H9 (cell line): ENCODE results near the gene ZP1. TPM values are rescaled to one million over a fixed set of nuclear protein-coding genes. Genes with fewer than 3 reads are reported as not detected.

ENCODE experiments used
- DNase-seq: peaks from one replicate; pipeline ENCODE4 v3.0.0-alpha.2; 2017
- H2AFZ ChIP-seq: one replicate; pipeline ENCODE4 v1.6.1; 2013; ENCODE audit warnings: mild to moderate bottlenecking, low read length, control low read depth, moderate library complexity
- H2AK5ac ChIP-seq: 2 replicates; pipeline ENCODE4 v1.6.1; 2013; ENCODE audit warnings: low read length, control low read depth, mixed read lengths; ENCODE audit not compliant: insufficient read length
- H2BK120ac ChIP-seq: one replicate; pipeline ENCODE4 v1.6.1; 2013; ENCODE audit warnings: low read depth, mild to moderate bottlenecking, low read length, control low read depth, inconsistent platforms; ENCODE audit not compliant: poor library complexity, severe bottlenecking
- H2BK12ac ChIP-seq: 2 replicates; pipeline ENCODE4 v1.6.1; 2013; ENCODE audit warnings: low read length, control low read depth, mixed read lengths, low read depth; ENCODE audit not compliant: insufficient read length
- H2BK15ac ChIP-seq: 2 replicates; pipeline ENCODE4 v1.6.1; 2013; ENCODE audit warnings: low read depth, low read length, control low read depth
- H2BK20ac ChIP-seq: one replicate; pipeline ENCODE4 v1.6.1; 2013; ENCODE audit warnings: low read depth, mild to moderate bottlenecking, low read length, control low read depth, inconsistent platforms; ENCODE audit not compliant: poor library complexity, severe bottlenecking
- H2BK5ac ChIP-seq: 2 replicates; pipeline ENCODE4 v1.6.1; 2013; ENCODE audit warnings: low read length, control low read depth, mixed read lengths; ENCODE audit not compliant: insufficient read length
- H3K14ac ChIP-seq: 2 replicates; pipeline ENCODE4 v1.6.1; 2013; ENCODE audit warnings: low read length, control low read depth; ENCODE audit not compliant: insufficient read depth
- H3K18ac ChIP-seq: 2 replicates; pipeline ENCODE4 v1.6.1; 2013; ENCODE audit warnings: low read depth, mild to moderate bottlenecking, mixed read lengths, low read length, control low read depth; ENCODE audit not compliant: insufficient read length
- H3K23ac ChIP-seq: 2 replicates; pipeline ENCODE4 v1.6.1; 2013; ENCODE audit warnings: low read length, control low read depth, mixed read lengths, low read depth; ENCODE audit not compliant: insufficient read length
- H3K23me2 ChIP-seq: 2 replicates; pipeline ENCODE4 v1.6.1; 2013; ENCODE audit warnings: low read depth, mild to moderate bottlenecking, mixed read lengths, low read length, control low read depth; ENCODE audit not compliant: insufficient read length, poor library complexity, severe bottlenecking
- H3K27ac ChIP-seq: 2 replicates; pipeline ENCODE4 v1.5.1; 2013; ENCODE audit warnings: low read length, control low read depth, mixed read lengths, low read depth; ENCODE audit not compliant: insufficient read length
- H3K27me3 ChIP-seq: 2 replicates; pipeline ENCODE4 v1.6.1; 2013; ENCODE audit warnings: low read length, control low read depth, inconsistent platforms; ENCODE audit not compliant: insufficient read depth
- H3K4ac ChIP-seq: 2 replicates; pipeline ENCODE4 v1.6.1; 2013; ENCODE audit warnings: low read depth, mild to moderate bottlenecking, control low read depth, inconsistent platforms, low read length, moderate library complexity
- H3K4me1 ChIP-seq: 2 replicates; pipeline ENCODE4 v1.6.1; 2013; ENCODE audit warnings: low read length, control low read depth, inconsistent platforms; ENCODE audit not compliant: insufficient read depth
- H3K4me2 ChIP-seq: 2 replicates; pipeline ENCODE4 v1.6.1; 2013; ENCODE audit warnings: low read length, control low read depth, mixed read lengths; ENCODE audit not compliant: insufficient read length, insufficient read depth
- H3K56ac ChIP-seq: 2 replicates; pipeline ENCODE4 v1.6.1; 2013; ENCODE audit warnings: low read depth, mild to moderate bottlenecking, mixed read lengths, low read length, control low read depth; ENCODE audit not compliant: insufficient read length
- H3K79me1 ChIP-seq: 2 replicates; pipeline ENCODE4 v1.6.1; 2013; ENCODE audit warnings: low read depth, mild to moderate bottlenecking, moderate library complexity, low read length, control low read depth, inconsistent platforms; ENCODE audit not compliant: insufficient read depth, poor library complexity, severe bottlenecking
- H3K79me2 ChIP-seq: 2 replicates; pipeline ENCODE4 v1.6.1; 2013; ENCODE audit warnings: low read length, control low read depth, inconsistent platforms; ENCODE audit not compliant: insufficient read depth
- H3K9ac ChIP-seq: 2 replicates; pipeline ENCODE4 v1.6.1; 2013; ENCODE audit warnings: low read length, control low read depth, mixed read lengths; ENCODE audit not compliant: insufficient read length; ENCODE audit errors: extremely low read depth
- H3K9me3 ChIP-seq: one replicate; pipeline ENCODE4 v1.6.1; 2013; ENCODE audit warnings: low read depth, low read length, inconsistent platforms; ENCODE audit not compliant: control insufficient read depth
- H3T11ph ChIP-seq: one replicate; pipeline ENCODE4 v1.6.1; 2013; ENCODE audit warnings: mild to moderate bottlenecking, low read length, control low read depth, inconsistent platforms
- H4K20me1 ChIP-seq: one replicate; pipeline ENCODE4 v1.6.1; 2013; ENCODE audit not compliant: control insufficient read depth, insufficient read length, insufficient read depth
- H4K5ac ChIP-seq: 2 replicates; pipeline ENCODE4 v1.6.1; 2013; ENCODE audit warnings: low read depth, mild to moderate bottlenecking, mixed read lengths, low read length, control low read depth; ENCODE audit not compliant: insufficient read length
- H4K8ac ChIP-seq: replicated peaks from 2 replicates; pipeline ENCODE4 v1.6.1; 2013; ENCODE audit warnings: low read length, control low read depth, mixed read lengths, low read depth; ENCODE audit not compliant: insufficient read length
- H4K91ac ChIP-seq: 2 replicates; pipeline ENCODE4 v1.6.1; 2013; ENCODE audit warnings: low read depth, mild to moderate bottlenecking, moderate library complexity, mixed read lengths, low read length, control low read depth; ENCODE audit not compliant: insufficient read length
- H3K27ac Mint-ChIP-seq, 3 experiments: 2 replicates in 2 of 3; 3 replicates in 1 of 3; pipeline ENCODE4 v1.8.0; 2020 to 2021; ENCODE audit warnings: mixed read lengths in 3 of 3, mild to moderate bottlenecking in 1 of 3, moderate library complexity in 1 of 3
- H3K27me3 Mint-ChIP-seq: 2 replicates; pipeline ENCODE4 v1.8.0; 2021; ENCODE audit warnings: low read depth, mild to moderate bottlenecking, moderate library complexity, mixed read lengths
- H3K36me3 Mint-ChIP-seq, 3 experiments: 2 replicates in 2 of 3; 3 replicates in 1 of 3; pipeline ENCODE4 v1.8.0; 2020 to 2021; ENCODE audit warnings: low read depth in 3 of 3, mixed read lengths in 3 of 3; ENCODE audit not compliant: insufficient read depth in 1 of 3
- H3K4me1 Mint-ChIP-seq, 2 experiments: 2 replicates each; pipeline ENCODE4 v1.8.0; 2020; ENCODE audit warnings: mixed read lengths in 2 of 2
- H3K4me3 Mint-ChIP-seq, 2 experiments: 2 replicates in 1 of 2; 3 replicates in 1 of 2; pipeline ENCODE4 v1.8.0; 2020 to 2021; ENCODE audit warnings: mild to moderate bottlenecking in 2 of 2, mixed read lengths in 2 of 2, moderate library complexity in 1 of 2
- H3K9me3 Mint-ChIP-seq, 2 experiments: 2 replicates in 1 of 2; 3 replicates in 1 of 2; pipeline ENCODE4 v1.8.0; 2020; ENCODE audit warnings: mild to moderate bottlenecking in 2 of 2, mixed read lengths in 2 of 2, moderate library complexity in 1 of 2
- WGBS: extraction: QIAGEN DNeasy Blood & Tissue Kit; methylation state at CpG from one replicate; pipeline ENCODE4 v1.1.7; 2013; ENCODE audit warnings: missing lambda C conversion rate, low lambda C conversion rate, mixed read lengths; ENCODE audit not compliant: insufficient read length; ENCODE audit errors: extremely low coverage; 5-methylcytosine and 5-hydroxymethylcytosine counted together
- total RNA-seq: library from RNA; stranded (reverse); gene quantifications from 2 replicates; pipeline ENCODE4 v1.2.1, GENCODE V29; 2021
- TF ChIP-seq, protein P1 (sequence below): fragments of 200-600 bp; sonication (generic); conservative IDR thresholded peaks from 3 replicates; pipeline ENCODE4 v1.8.0; 2021; ENCODE audit warnings: antibody characterized with exemption, mild to moderate bottlenecking

ZP1 gene
- total RNA-seq, 1 experiment from 2014 or later = not detected

DNA sequence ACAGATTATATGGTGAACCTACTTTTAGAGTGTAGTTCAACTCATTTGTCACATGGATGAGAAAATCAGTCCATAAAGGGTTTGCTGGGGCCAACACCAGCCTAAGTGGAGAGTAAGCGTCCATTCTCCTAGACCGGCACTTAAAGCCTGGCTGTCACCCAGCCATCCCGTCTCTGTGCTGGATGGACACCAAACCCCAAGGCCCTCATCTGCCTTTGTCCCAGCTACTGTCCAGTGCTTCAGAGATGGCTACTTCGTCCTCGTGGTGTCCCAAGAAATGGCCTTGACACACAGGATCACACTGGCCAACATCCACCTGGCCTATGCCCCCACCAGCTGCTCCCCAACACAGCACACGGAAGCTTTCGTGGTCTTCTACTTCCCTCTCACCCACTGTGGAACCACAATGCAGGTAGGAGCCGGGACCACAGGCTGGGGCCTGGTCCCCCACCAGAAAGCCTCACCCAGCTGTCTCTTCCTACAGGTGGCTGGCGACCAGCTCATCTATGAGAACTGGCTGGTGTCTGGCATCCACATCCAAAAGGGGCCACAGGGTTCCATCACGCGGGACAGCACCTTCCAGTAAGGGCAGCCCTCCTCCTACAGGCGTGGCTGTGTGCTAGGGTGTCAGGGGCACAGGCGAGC, 3.5 kb downstream of the ZP1 start:
- no CpG with 5 or more reads among the region's 13 CpGs for WGBS
- Histone ChIP-seq H3K79me1 (no peaks in the 10 kb centered on the region), H2AFZ (no peak overlapping the region), H3K23ac (no peak overlapping the region), H3K27ac (no peak overlapping the region), H3K56ac (no peak overlapping the region), H3K9ac (no peak overlapping the region), H3K27me3 (no peaks in the 10 kb centered on the region), H3K4ac (no peak overlapping the region), H3K23me2 (no peaks in the 10 kb centered on the region), H4K20me1 (no peaks in the 10 kb centered on the region), H2BK20ac (no peak overlapping the region), H3K14ac (no peak overlapping the region; the same call in 1 of the 2 replicates), H2BK15ac (peak overlapping the region; percentile 84; the same call in 1 of the 2 replicates), H3K18ac (no peak overlapping the region), H4K91ac (no peak overlapping the region), H2BK120ac (no peak overlapping the region), H3T11ph (no peak overlapping the region), H3K4me1 (peaks cover 2% of the 10 kb centered on the region; the same call in 1 of the 2 replicates), H3K9me3 (no peaks in the 10 kb centered on the region), H2BK12ac (no peak overlapping the region), H3K4me2 (no peak overlapping the region), H2AK5ac (no peak overlapping the region), H4K5ac (no peak overlapping the region), H2BK5ac (no peak overlapping the region), H3K79me2 (no peaks in the 10 kb centered on the region), H4K8ac (no peak overlapping the region)
- Mint-ChIP-seq H3K36me3 (no peaks in the 10 kb centered on the region), H3K4me3 (no peak overlapping the region), H3K4me1 (peaks cover 9 to 10% of the 10 kb centered on the region in 2 experiments), H3K27ac (no peak overlapping the region), H3K27me3 (no peaks in the 10 kb centered on the region; the same call in 1 of the 2 replicates), H3K9me3 (no peaks in the 10 kb centered on the region)
- TF ChIP-seq, protein P1, sequence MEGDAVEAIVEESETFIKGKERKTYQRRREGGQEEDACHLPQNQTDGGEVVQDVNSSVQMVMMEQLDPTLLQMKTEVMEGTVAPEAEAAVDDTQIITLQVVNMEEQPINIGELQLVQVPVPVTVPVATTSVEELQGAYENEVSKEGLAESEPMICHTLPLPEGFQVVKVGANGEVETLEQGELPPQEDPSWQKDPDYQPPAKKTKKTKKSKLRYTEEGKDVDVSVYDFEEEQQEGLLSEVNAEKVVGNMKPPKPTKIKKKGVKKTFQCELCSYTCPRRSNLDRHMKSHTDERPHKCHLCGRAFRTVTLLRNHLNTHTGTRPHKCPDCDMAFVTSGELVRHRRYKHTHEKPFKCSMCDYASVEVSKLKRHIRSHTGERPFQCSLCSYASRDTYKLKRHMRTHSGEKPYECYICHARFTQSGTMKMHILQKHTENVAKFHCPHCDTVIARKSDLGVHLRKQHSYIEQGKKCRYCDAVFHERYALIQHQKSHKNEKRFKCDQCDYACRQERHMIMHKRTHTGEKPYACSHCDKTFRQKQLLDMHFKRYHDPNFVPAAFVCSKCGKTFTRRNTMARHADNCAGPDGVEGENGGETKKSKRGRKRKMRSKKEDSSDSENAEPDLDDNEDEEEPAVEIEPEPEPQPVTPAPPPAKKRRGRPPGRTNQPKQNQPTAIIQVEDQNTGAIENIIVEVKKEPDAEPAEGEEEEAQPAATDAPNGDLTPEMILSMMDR = no peak
- no peak for DNase-seq
